OCI-LY7 (cell line): ENCODE results near the gene OR10V1. TPM values are rescaled to one million over a fixed set of nuclear protein-coding genes. Genes with fewer than 3 reads are reported as not detected.

Experiments used
- BruUV-seq: library from RNA; stranded (reverse); fragments of 400-500 nt; replicated peaks from 2 replicates; lab custom pipeline; 2021; lab: Mats Ljungman, UMichigan
- CTCF ChIA-PET: fragments of 300-600 bp; sonication (Branson Sonifier 250); formaldehyde crosslinking; loops from one replicate; lab custom pipeline; 2022; ENCODE audit warnings: antibody characterized with exemption; ENCODE audit not compliant: unreplicated experiment; lab: Charles Lee
- POLR2A ChIA-PET: fragments of 300-600 bp; sonication (Branson Sonifier 250); formaldehyde crosslinking; loops from one replicate; lab custom pipeline; 2022; ENCODE audit warnings: antibody characterized with exemption; lab: Charles Lee
- DNase-seq: peaks from one replicate; pipeline ENCODE4 v3.0.0-alpha.2; 2015; ENCODE audit warnings: low spot score
- H2AFZ ChIP-seq: fragments of 200-600 bp; sonication (generic), shearing (Covaris generic); 2 replicates; pipeline ENCODE4 v1.6.1; 2014; ENCODE audit warnings: mild to moderate bottlenecking, antibody characterized with exemption, low read length, moderate library complexity
- H3K27ac ChIP-seq: fragments of 200-600 bp; sonication (generic); 2 replicates; pipeline ENCODE4 v1.5.1; 2014; ENCODE audit warnings: mixed run types, low read depth, mild to moderate bottlenecking, moderate library complexity, low read length, inconsistent platforms; ENCODE audit not compliant: poor library complexity, severe bottlenecking
- H3K36me3 ChIP-seq: fragments of 200-600 bp; sonication (generic); 2 replicates; pipeline ENCODE4 v1.6.1; 2014; ENCODE audit warnings: mild to moderate bottlenecking, antibody characterized with exemption, low read length, moderate library complexity, mixed read lengths; ENCODE audit not compliant: insufficient read depth
- H3K4me1 ChIP-seq: fragments of 200-600 bp; sonication (generic); 2 replicates; pipeline ENCODE4 v1.5.1; 2014; ENCODE audit warnings: mild to moderate bottlenecking, low read length; ENCODE audit not compliant: insufficient read depth, poor library complexity, severe bottlenecking
- H3K4me2 ChIP-seq: fragments of 200-600 bp; sonication (generic); 2 replicates; pipeline ENCODE4 v1.6.1; 2014; ENCODE audit warnings: mild to moderate bottlenecking, low read length
- H3K4me3 ChIP-seq: fragments of 200-600 bp; sonication (generic); 2 replicates; pipeline ENCODE4 v1.5.1; 2014; ENCODE audit warnings: mild to moderate bottlenecking, low read depth, low read length; ENCODE audit not compliant: poor library complexity, severe bottlenecking
- H3K79me2 ChIP-seq: fragments of 200-600 bp; sonication (generic); 2 replicates; pipeline ENCODE4 v1.6.1; 2016; ENCODE audit warnings: low read depth, mild to moderate bottlenecking, low read length, moderate library complexity, mixed read lengths; ENCODE audit not compliant: insufficient read depth
- H3K9me2 ChIP-seq: fragments of 200-600 bp; sonication (generic); 2 replicates; pipeline ENCODE4 v1.6.1; 2016; ENCODE audit warnings: mild to moderate bottlenecking, low read length, mixed read lengths; ENCODE audit not compliant: insufficient read depth
- H3K9me3 ChIP-seq: fragments of 200-600 bp; sonication (generic); 2 replicates; pipeline ENCODE4 v1.6.1; 2014; ENCODE audit warnings: mild to moderate bottlenecking, mixed run types, low read length, mixed read lengths
- H4K20me1 ChIP-seq: fragments of 200-600 bp; sonication (generic); 2 replicates; pipeline ENCODE4 v1.6.1; 2014; ENCODE audit warnings: mild to moderate bottlenecking, antibody characterized with exemption, low read length, moderate library complexity, mixed read lengths; ENCODE audit not compliant: insufficient read depth
- EZH2phosphoT487 ChIP-seq: fragments of 200-600 bp; sonication (generic); IDR thresholded peaks from 2 replicates; pipeline ENCODE4 v1.6.1; 2018; ENCODE audit warnings: low read depth, borderline replicate concordance, mild to moderate bottlenecking, mixed run types, antibody characterized with exemption, low read length, moderate library complexity, mixed read lengths
- intact Hi-C: fragments of 100-400 bp; cut with micrococcal nuclease; formaldehyde crosslinking; loops from one replicate; pipeline ENCODE4 v1.10.0; 2022; ENCODE audit not compliant: unreplicated experiment
- total RNA-seq, 2 experiments: library from RNA; depleted of rRNA in 1 of 2; stranded (reverse); fragments of >200 nt in 1 of 2; shearing (Covaris generic) in 1 of 2; gene quantifications; 2 replicates each; pipeline ENCODE4 v1.2.3, GENCODE V29; 2014 to 2022
- TF ChIP-seq, protein P1 (sequence below): fragments of 200-600 bp; sonication (generic); conservative IDR thresholded peaks from 2 replicates; pipeline ENCODE4 v1.5.1; 2014; ENCODE audit warnings: mild to moderate bottlenecking, antibody characterized with exemption, low read length, moderate library complexity, mixed read lengths

The OR10V1 gene
- total RNA-seq, 2 experiments from 2014 or later = not detected

DNA sequence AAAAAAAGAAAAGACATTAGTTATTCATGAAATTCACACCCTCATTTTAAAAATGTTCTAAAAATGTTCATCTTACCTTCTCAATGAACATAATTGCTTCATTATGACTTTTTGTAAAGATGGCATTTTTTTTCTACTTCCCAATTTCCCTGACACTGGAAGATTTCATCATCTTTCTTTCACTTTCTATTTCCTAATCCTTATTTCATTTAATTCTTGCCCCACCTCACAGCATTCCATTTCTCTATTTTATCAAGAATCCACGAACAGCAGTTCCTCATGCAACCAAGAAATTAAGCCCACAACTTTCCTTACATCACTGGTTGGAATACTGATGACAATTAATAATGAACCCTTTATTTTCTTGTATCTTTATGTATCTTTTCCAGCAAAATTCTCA is 46.7 kb downstream of the OR10V1 start:
- Histone ChIP-seq H3K9me2 (no peaks in the 10 kb centered on the region), H3K4me3 (peak overlapping the region; percentile 99), H3K36me3 (peaks cover 52% of the 10 kb centered on the region), H3K4me1 (peaks cover 19% of the 10 kb centered on the region), H3K9me3 (no peaks in the 10 kb centered on the region), H4K20me1 (peaks cover 13% of the 10 kb centered on the region; the same call in 1 of the 2 replicates), H3K4me2 (peak overlapping the region; percentile 74), H3K27ac (no peak overlapping the region), H3K79me2 (peaks cover 46% of the 10 kb centered on the region), H2AFZ (no peak overlapping the region)
- intact Hi-C loops = loop anchor here (5.0 kb wide), 3 partner anchors 130 to 395 kb away; partner anchors contain the start of gene MRPL16
- CTCF ChIA-PET = no interaction called here
- no TSS peak for BruUV-seq
- no peak for TF ChIP-seq EZH2phosphoT487
- TF ChIP-seq, protein P1, sequence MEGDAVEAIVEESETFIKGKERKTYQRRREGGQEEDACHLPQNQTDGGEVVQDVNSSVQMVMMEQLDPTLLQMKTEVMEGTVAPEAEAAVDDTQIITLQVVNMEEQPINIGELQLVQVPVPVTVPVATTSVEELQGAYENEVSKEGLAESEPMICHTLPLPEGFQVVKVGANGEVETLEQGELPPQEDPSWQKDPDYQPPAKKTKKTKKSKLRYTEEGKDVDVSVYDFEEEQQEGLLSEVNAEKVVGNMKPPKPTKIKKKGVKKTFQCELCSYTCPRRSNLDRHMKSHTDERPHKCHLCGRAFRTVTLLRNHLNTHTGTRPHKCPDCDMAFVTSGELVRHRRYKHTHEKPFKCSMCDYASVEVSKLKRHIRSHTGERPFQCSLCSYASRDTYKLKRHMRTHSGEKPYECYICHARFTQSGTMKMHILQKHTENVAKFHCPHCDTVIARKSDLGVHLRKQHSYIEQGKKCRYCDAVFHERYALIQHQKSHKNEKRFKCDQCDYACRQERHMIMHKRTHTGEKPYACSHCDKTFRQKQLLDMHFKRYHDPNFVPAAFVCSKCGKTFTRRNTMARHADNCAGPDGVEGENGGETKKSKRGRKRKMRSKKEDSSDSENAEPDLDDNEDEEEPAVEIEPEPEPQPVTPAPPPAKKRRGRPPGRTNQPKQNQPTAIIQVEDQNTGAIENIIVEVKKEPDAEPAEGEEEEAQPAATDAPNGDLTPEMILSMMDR = no peak
- no peak for DNase-seq
- POLR2A ChIA-PET = interaction anchor here (1.1 to 2.1 kb wide), 2 partner anchors 21 to 51 kb away, joined by 3 to 4 read pairs; no protein-coding TSS in a partner anchor

Other genes with a start within 250 kb of the OR10V1 start
- gene OR4D10, start 240.5 kb downstream of the OR10V1 start, total RNA-seq (2014; rRNA removed; shearing (Covaris generic)) = 0.28 TPM in 1 of 2 replicates, not detected in the other
- gene OR4D10, start 240.5 kb downstream of the OR10V1 start, total RNA-seq (2022) = not detected in 2 replicates
- not detected in 2 replicates for gene OR4D11, start 210.3 kb downstream of the OR10V1 start, total RNA-seq (2014; rRNA removed; shearing (Covaris generic))
- gene OR4D11, start 210.3 kb downstream of the OR10V1 start, total RNA-seq (2022) = not detected in 2 replicates
- gene OR4D9, start 202.3 kb downstream of the OR10V1 start, total RNA-seq (2014; rRNA removed; shearing (Covaris generic)) = not detected in 2 replicates
- gene OR4D9, start 202.3 kb downstream of the OR10V1 start, total RNA-seq (2022) = not detected in 2 replicates
- gene OSBP, start 98.1 kb downstream of the OR10V1 start, total RNA-seq (2014; rRNA removed; shearing (Covaris generic)) = 16.9 and 19.2 TPM in 2 replicates
- gene OSBP, start 98.1 kb downstream of the OR10V1 start, total RNA-seq (2022) = 44.6 and 44.7 TPM in 2 replicates
- 14.7 and 15.2 TPM in 2 replicates for gene PATL1, start 44.8 kb downstream of the OR10V1 start, total RNA-seq (2014; rRNA removed; shearing (Covaris generic))
- gene PATL1, start 44.8 kb downstream of the OR10V1 start, total RNA-seq (2022) = 46.3 TPM in 2 replicates
- gene STX3, start 41.5 kb upstream of the OR10V1 start, total RNA-seq (2014; rRNA removed; shearing (Covaris generic)) = 20.2 and 27.2 TPM in 2 replicates
- gene STX3, start 41.5 kb upstream of the OR10V1 start, total RNA-seq (2022) = 6.4 and 8.4 TPM in 2 replicates
- 133 and 159 TPM in 2 replicates for gene MRPL16, start 96.9 kb upstream of the OR10V1 start, total RNA-seq (2014; rRNA removed; shearing (Covaris generic))
- 87.5 and 92.2 TPM in 2 replicates for gene MRPL16, start 96.9 kb upstream of the OR10V1 start, total RNA-seq (2022)
- not detected in 2 replicates for gene CBLIF, start 131.7 kb upstream of the OR10V1 start, total RNA-seq (2014; rRNA removed; shearing (Covaris generic))
- not detected in 2 replicates for gene CBLIF, start 131.7 kb upstream of the OR10V1 start, total RNA-seq (2022)
- gene TCN1, start 152.6 kb upstream of the OR10V1 start, total RNA-seq (2014; rRNA removed; shearing (Covaris generic)) = not detected in 2 replicates
- gene TCN1, start 152.6 kb upstream of the OR10V1 start, total RNA-seq (2022) = not detected in 2 replicates
- gene OOSP3, start 164.9 kb upstream of the OR10V1 start, total RNA-seq (2014; rRNA removed; shearing (Covaris generic)) = not detected in 2 replicates
- not detected in 2 replicates for gene OOSP3, start 164.9 kb upstream of the OR10V1 start, total RNA-seq (2022)
- gene OOSP1, start 224.6 kb upstream of the OR10V1 start, total RNA-seq (2014; rRNA removed; shearing (Covaris generic)) = not detected in 2 replicates
- gene OOSP1, start 224.6 kb upstream of the OR10V1 start, total RNA-seq (2022) = not detected in 2 replicates